RCC 7860 (cell line): Measurements from ENCODE around the gene NOL4L.

Experiments
- DNase-seq: peaks from one replicate; pipeline ENCODE4 v3.0.0-alpha.2; 2015; ENCODE audit warnings: low spot score
- FAIRE-seq: peaks from 2 replicates; lab custom pipeline; 2012; peaks lifted over from hg19 to GRCh38; lab: Jason Lieb, UNC

NOL4L gene

GRCh38 chr20:32451340-32451681 lies 133.8 kb downstream of the NOL4L start:
- no peak for FAIRE-seq
- DNase-seq = no peak

GRCh38 chr20:32450484-32451061 lies 134.6 kb downstream of the NOL4L start:
- FAIRE-seq (no peak), DNase-seq (no peak)

DNA sequence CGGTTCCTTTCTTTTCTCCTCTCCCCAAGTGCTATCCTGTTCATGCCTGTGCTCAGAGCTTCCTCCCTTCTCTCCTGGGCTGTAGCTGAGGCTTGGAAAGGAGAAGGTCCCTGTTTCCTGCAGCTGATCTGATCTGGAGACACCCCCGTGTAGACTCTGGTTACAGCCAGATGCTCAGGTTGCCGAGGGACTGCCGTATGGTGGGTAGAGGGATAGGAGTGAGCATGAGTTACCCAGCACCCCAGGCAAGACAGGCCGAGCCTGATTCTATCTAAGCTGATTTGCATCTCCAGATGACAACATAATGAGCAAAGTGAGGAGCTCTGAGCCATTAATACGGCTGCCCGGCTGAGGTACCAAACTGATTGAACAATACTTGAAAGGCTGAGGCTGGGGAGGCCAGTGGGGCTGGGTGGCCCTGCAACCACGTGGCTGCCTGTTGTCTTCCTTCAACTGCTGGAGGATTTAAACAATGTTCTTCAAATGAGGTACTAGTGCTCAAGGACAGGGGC lies 135.2 kb downstream of the NOL4L start:
- FAIRE-seq = no peak

DNA sequence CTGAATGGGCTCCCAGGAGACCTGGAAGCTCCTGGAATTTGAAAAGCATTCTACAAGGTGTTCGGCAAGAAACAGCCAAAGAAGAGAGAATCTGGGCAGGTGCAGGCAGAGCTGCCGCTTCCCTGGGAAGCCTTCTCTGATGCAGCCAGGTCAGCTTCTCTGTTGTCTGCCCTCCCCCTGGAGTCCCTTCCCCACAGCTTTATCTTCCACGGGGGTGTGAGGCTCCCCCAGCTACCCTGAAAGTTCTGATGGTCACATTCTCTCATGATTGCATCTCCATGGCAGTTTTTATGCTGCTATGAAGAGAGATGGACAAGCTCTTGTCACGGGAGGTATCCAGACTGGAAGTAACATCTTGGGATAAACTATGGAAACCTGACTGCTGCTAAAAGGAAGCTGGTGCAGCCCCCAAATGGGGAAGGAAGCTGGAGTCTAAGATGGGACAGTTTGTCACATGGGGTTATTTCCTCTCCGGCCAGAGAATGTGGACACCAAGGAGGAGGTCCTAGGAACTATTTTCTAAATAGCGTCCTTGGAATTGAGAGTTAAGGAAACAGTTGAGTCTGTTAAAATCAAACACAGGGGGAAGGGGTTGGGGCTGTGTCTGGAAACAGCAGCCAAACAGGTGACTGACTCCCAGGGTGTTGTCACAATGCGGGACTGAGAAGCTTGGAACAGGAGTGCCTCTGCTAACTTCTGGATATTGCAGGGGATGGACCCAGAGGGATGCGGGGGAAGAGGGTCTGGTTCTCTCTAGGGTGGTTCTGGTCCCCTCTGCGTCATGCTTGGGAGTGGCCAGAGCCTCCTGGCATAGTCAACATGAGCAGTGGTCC lies 135.9 kb downstream of the NOL4L start:
- FAIRE-seq (no peak), DNase-seq (no peak)

More for the DNA sequence above, 135.2 kb downstream of the NOL4L start:
- no peak for DNase-seq

DNA sequence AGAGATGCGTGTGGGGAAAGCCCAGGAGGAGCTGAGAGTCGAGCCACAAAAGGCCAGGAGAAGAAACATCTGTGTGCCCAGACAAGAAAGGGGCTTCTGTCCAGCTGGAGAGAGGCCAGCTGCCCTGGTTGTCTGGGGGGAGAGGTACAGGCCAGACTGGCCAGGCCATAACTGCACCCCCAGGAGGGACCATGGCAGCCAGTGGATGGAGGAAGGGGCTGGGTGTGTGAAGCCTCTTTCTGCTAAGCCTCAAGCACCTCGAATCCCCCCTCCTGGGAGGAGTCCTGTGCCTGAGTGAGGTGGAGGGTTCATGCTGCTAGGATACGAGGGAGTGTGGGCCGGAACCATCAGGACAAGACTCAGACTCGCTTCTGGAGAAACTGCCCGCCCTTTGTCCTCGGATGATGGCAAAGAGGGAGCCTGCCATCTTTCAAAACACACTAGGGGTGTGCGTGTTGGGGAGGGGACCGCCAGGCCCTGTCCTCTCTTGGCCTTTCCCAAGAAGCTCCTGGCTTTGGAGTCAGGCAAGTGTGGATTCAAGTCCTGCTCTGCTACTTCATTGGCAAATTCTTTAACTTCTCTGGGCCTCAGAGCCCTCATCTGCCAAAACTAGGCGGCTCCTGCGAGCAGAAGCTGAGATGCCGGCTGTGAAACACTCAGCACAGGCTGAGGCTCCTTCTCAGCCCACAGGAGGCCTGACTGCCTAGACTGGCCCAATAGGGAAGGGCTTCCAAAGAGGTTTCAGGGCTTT lies 136.7 kb downstream of the NOL4L start:
- FAIRE-seq (no peak), DNase-seq (no peak)

GRCh38 chr20:32447136-32448027 lies 137.8 kb downstream of the NOL4L start:
- DNase-seq (no peak), FAIRE-seq (no peak)

- FAIRE-seq (no peak), DNase-seq (no peak)
Observed at GRCh38 chr20:32446301-32447100, 138.6 kb downstream of the NOL4L start.

DNA sequence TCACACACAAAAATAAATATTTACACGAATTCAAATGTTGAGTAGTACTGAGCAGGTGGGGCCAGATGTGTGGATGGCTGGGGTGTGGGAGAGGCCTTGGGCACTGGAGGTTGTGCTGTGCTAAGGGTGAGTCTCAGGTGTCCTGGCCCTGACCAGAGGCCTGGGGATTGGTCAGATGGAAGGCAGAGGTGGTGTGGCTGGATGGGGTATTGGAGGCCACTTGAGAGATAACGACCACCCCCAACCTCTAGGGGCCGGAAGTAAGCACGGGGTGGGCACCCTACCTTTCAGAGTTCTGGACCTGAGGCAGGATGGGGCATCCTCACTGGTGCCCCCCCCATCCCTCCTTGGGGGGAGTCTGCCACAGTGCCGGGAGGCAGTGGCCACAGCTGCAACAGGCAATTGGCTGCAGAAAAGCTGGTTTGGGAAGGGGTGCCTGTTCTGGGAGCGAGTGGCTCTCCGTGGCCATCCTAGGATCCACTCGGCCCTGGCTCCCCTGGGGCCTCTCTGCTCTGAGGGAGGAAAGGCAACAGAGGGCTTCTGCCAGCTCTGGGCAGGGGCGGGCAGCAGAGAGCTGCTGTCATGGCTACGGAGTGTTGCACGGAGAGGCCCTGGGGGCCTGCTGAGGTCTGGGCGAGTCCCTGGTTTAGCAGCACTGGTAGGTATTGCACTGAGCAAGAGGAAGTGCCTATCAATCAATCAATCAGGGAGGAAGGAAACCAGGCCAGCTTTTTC lies 139.4 kb downstream of the NOL4L start:
- DNase-seq (no peak), FAIRE-seq (no peak)

GRCh38 chr20:32444474-32445220 lies 140.5 kb downstream of the NOL4L start:
- no peak for FAIRE-seq
- DNase-seq = no peak

GRCh38 chr20:32443386-32443974 lies 141.7 kb downstream of the NOL4L start:
- FAIRE-seq (no peak), DNase-seq (no peak)

DNA sequence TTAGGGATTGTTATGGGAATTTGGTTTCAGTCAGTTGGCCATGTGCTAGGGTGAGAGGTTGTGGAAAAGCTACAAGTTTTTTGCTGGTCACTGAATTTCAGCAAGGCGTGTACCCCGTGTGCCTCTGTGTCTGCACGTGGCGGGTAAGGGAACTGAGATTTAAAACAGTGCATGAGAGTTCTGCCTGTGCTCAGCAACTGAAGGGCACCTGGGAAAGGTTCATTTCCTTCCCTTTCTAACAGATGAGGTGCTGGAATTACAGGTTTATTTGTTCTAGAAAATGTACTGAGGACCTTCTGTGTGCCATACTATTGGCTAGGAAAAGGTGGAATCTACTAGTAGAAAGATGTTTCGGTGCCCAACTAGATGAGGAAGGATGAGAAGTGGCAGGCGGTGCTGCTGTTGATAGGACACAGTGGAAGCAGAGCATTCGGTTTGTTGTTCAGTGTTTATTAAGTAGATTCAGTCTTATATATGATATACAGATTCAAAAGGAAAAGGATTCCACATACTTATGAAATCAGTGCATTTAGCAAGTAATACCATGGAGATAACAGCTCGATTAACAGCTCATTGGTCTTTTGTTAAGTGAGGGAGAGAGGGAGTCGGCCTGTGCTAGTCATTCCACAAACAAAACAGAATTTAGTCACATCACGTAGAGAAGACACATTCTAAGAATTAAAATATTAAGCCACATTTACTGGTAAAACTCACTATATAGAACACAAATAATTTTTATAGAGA lies 142.3 kb downstream of the NOL4L start:
- FAIRE-seq (no peak), DNase-seq (no peak)

GRCh38 chr20:32441638-32442037 lies 143.5 kb downstream of the NOL4L start:
- FAIRE-seq (no peak), DNase-seq (no peak)

GRCh38 chr20:32440758-32441078 lies 144.4 kb downstream of the NOL4L start:
- DNase-seq = no peak
- no peak for FAIRE-seq

- DNase-seq (no peak), FAIRE-seq (no peak)
Observed at GRCh38 chr20:32440069-32440757, 144.9 kb downstream of the NOL4L start.

- FAIRE-seq (peak; percentile 63), DNase-seq (peak; percentile 88)
Observed at GRCh38 chr20:32439132-32439829, 145.9 kb downstream of the NOL4L start.

- FAIRE-seq = no peak
- no peak for DNase-seq
Observed at GRCh38 chr20:32438331-32438858, 146.7 kb downstream of the NOL4L start.
